Gastrocnemius medialis (tissue), 4 donors: ENCODE measurements around the gene CADM3. TPM values are rescaled to one million over a fixed set of nuclear protein-coding genes. Genes with fewer than 3 reads are reported as not detected.
A peak's percentile ranks its signal among the peaks of the same experiment; 100 is the strongest.

Experiments
- ATAC-seq, 2 donors: fragments of 150-250 bp; one replicate each; pipeline ENCODE4 v1.9.1; 2016
- DNase-seq, 2 donors: peaks; one replicate each; pipeline ENCODE4 v3.0.0-alpha.2; 2019
- H3K27ac ChIP-seq, 4 donors: fragments of 200-600 bp; sonication (generic); 1 replicate in 1 of 4; 2 replicates in 3 of 4; pipeline ENCODE4 v1.5.1; 2016 to 2018; ENCODE audit warnings: mild to moderate bottlenecking in 2 of 4, moderate library complexity in 1 of 4
- H3K27me3 ChIP-seq, 3 donors: fragments of 200-600 bp; sonication (generic) in 2 of 3; 1 replicate in 1 of 3; 2 replicates in 2 of 3; pipeline versions ENCODE4 v1.5.1 to v1.6.0; 2016 to 2019; ENCODE audit warnings: mild to moderate bottlenecking in 1 of 3, moderate library complexity in 1 of 3
- H3K36me3 ChIP-seq, 2 donors: fragments of 200-600 bp; sonication (generic) in 1 of 2; one replicate each; pipeline ENCODE4 v1.5.1; 2017 to 2018
- H3K4me1 ChIP-seq, 2 donors: fragments of 200-600 bp; sonication (generic) in 1 of 2; one replicate each; pipeline ENCODE4 v1.5.1; 2016 to 2017; ENCODE audit warnings: mild to moderate bottlenecking in 2 of 2
- H3K4me3 ChIP-seq, 4 donors: fragments of 200-600 bp; sonication (generic) in 3 of 4; 1 replicate in 1 of 4; 2 replicates in 3 of 4; pipeline ENCODE4 v1.5.1; 2016 to 2019; ENCODE audit warnings: mild to moderate bottlenecking in 2 of 4
- H3K9me3 ChIP-seq, 3 donors: fragments of 200-600 bp; sonication (generic) in 2 of 3; 1 replicate in 1 of 3; 2 replicates in 2 of 3; pipeline ENCODE4 v1.5.1; 2016 to 2019
- CTCF ChIP-seq, 5 experiments: fragments of 450-650 bp in 3 of 5; fragments of 200-600 bp in 2 of 5; sonication (generic) in 2 of 5; IDR thresholded peaks in 4 of 5; conservative IDR thresholded peaks in 1 of 5; 1 replicate in 4 of 5; 2 replicates in 1 of 5; pipeline ENCODE4 v1.5.1; 2016 to 2019; ENCODE audit warnings: antibody characterized with exemption in 5 of 5, mild to moderate bottlenecking in 3 of 5, moderate library complexity in 3 of 5
- POLR2A ChIP-seq, 2 donors: fragments of 450-650 bp; IDR thresholded peaks; one replicate each; pipeline ENCODE4 v1.6.1; 2017; ENCODE audit warnings: antibody characterized with exemption in 2 of 2, mild to moderate bottlenecking in 2 of 2, moderate library complexity in 2 of 2
- in situ Hi-C, 4 donors: fragments of 200-750 bp; cut with MboI; loops; one replicate each; pipeline versions ENCODE4 v1.15.0 to v1.8.0; 2017; ENCODE audit warnings: low sequenced_read_pairs in 4 of 4
- intact Hi-C: fragments of 100-400 bp; cut with DNase I; formaldehyde crosslinking; loops from one replicate; pipeline ENCODE4 v1.15.1; 2023; ENCODE audit warnings: low total_unique reads
- total RNA-seq, 4 donors: library from RNA; depleted of rRNA; stranded (reverse); fragments of >200 nt; gene quantifications; one replicate each; pipeline versions ENCODE4 v1.1.0 to v1.2.3, GENCODE V29; 2016

CADM3 gene
- total RNA-seq, 4 donors from 2014 or later = 0.76 to 1.2 (median 1.0) TPM; not detected in 1

GRCh38 chr1:159190441-159190840, 19.0 kb downstream of the CADM3 start:
- Histone ChIP-seq H3K9me3 (no peaks in the 10 kb centered on the region), H3K27ac (no peak overlapping the region), H3K27me3 (peaks cover 10 to 17% (median 17%) of the 10 kb centered on the region in 3 donors), H3K36me3 (no peaks in the 10 kb centered on the region), H3K4me3 (no peak overlapping the region), H3K4me1 (peaks cover 0 to 5% of the 10 kb centered on the region in 2 donors)
- DNase-seq = no peak
- in situ Hi-C loops = no loop called here
- intact Hi-C loops = no loop called here
- no peak for ATAC-seq
- TF ChIP-seq CTCF (IDR thresholded peaks at IDR 0.05 in 4 of 5, conservative IDR thresholded peaks at IDR 0.05 in 1 of 5) (no peak), POLR2A (IDR thresholded peaks at IDR 0.05) (no peak)

GRCh38 chr1:159196543-159196942, 25.1 kb downstream of the CADM3 start:
- TF ChIP-seq POLR2A (IDR thresholded peaks at IDR 0.05) = no peak
- no peaks in the 10 kb centered on the region for H3K4me1 ChIP-seq
- H3K27ac ChIP-seq = no peak overlapping the region
- no peaks in the 10 kb centered on the region for H3K27me3 ChIP-seq
- DNase-seq (no peak), ATAC-seq (no peak)
- no peak overlapping the region for H3K4me3 ChIP-seq
- H3K9me3 ChIP-seq = no peaks in the 10 kb centered on the region
- in situ Hi-C loops = loop anchor here in 1 of 4 donors (5.0 kb wide), 1 partner anchor 34 kb away; no protein-coding TSS in a partner anchor
- H3K36me3 ChIP-seq = no peaks in the 10 kb centered on the region
- intact Hi-C loops = no loop called here

GRCh38 chr1:159197561-159198557, 26.4 kb downstream of the CADM3 start:
- no peak overlapping the region for H3K4me3 ChIP-seq
- intact Hi-C loops (loop anchor here (1.0 kb wide), 1 partner anchor 37 kb away; no protein-coding TSS in a partner anchor), in situ Hi-C loops (loop anchor here in 1 of 4 donors (5.0 kb wide), 1 partner anchor 36 kb away; no protein-coding TSS in a partner anchor)
- H3K27me3 ChIP-seq = no peaks in the 10 kb centered on the region
- TF ChIP-seq CTCF (IDR thresholded peaks at IDR 0.05 in 4 of 5, conservative IDR thresholded peaks at IDR 0.05 in 1 of 5) (peak; percentile 67 to 79 (median 74)), POLR2A (IDR thresholded peaks at IDR 0.05) (no peak)
- peak; percentile 24 to 55 for DNase-seq
- no peaks in the 10 kb centered on the region for H3K9me3 ChIP-seq
- no peak overlapping the region for H3K27ac ChIP-seq
- peak; percentile 78 to 81 for ATAC-seq
- H3K36me3 ChIP-seq = no peaks in the 10 kb centered on the region
- no peaks in the 10 kb centered on the region for H3K4me1 ChIP-seq

- in situ Hi-C loops = loop anchor here in 1 of 4 donors (5.0 kb wide), 1 partner anchor 38 kb away; no protein-coding TSS in a partner anchor
These were observed 28.5 kb downstream of the CADM3 start for GRCh38 chr1:159199901-159200300.

More at GRCh38 chr1:159199901-159200300, 28.5 kb downstream of the CADM3 start:
- no peak for TF ChIP-seq POLR2A (IDR thresholded peaks at IDR 0.05)
- TF ChIP-seq CTCF (IDR thresholded peaks at IDR 0.05 in 4 of 5, conservative IDR thresholded peaks at IDR 0.05 in 1 of 5) = no peak
- Histone ChIP-seq H3K27ac (no peak overlapping the region), H3K27me3 (no peaks in the 10 kb centered on the region), H3K4me1 (no peaks in the 10 kb centered on the region), H3K9me3 (no peaks in the 10 kb centered on the region), H3K4me3 (no peak overlapping the region), H3K36me3 (no peaks in the 10 kb centered on the region)
- ATAC-seq = no peak
- no peak for DNase-seq
- intact Hi-C loops = no loop called here
